Duodenal mucosa (tissue), 2 donors: Measurements from ENCODE around the gene POLR3A.

Source experiments
- H3K27ac ChIP-seq: one replicate; pipeline ENCODE4 v1.7.0; 2013; ENCODE audit warnings: low read depth, low read length
- H3K27me3 ChIP-seq, 2 donors: one replicate each; pipeline ENCODE4 v1.7.0; 2013; ENCODE audit warnings: low read length in 2 of 2, control low read depth in 1 of 2; ENCODE audit not compliant: insufficient read depth in 2 of 2, control insufficient read depth in 1 of 2
- H3K36me3 ChIP-seq, 2 donors: one replicate each; pipeline ENCODE4 v1.7.0; 2013; ENCODE audit warnings: low read length in 2 of 2, control low read depth in 1 of 2; ENCODE audit not compliant: insufficient read depth in 2 of 2, control insufficient read depth in 1 of 2
- H3K4me1 ChIP-seq, 2 donors: one replicate each; pipeline ENCODE4 v1.7.0; 2013; ENCODE audit warnings: low read length in 2 of 2, control low read depth in 1 of 2; ENCODE audit not compliant: insufficient read depth in 2 of 2, control insufficient read depth in 1 of 2
- H3K4me3 ChIP-seq, 2 donors: one replicate each; pipeline ENCODE4 v1.7.0; 2013; ENCODE audit warnings: low read length in 2 of 2, low read depth in 1 of 2
- H3K9ac ChIP-seq, 2 donors: one replicate each; pipeline ENCODE4 v1.7.0; 2013; ENCODE audit warnings: low read length in 2 of 2, low read depth in 1 of 2
- H3K9me3 ChIP-seq, 2 donors: one replicate each; pipeline ENCODE4 v1.7.0; 2013; ENCODE audit warnings: low read length in 2 of 2, control low read depth in 1 of 2; ENCODE audit not compliant: control insufficient read depth in 1 of 2

Gene POLR3A

DNA sequence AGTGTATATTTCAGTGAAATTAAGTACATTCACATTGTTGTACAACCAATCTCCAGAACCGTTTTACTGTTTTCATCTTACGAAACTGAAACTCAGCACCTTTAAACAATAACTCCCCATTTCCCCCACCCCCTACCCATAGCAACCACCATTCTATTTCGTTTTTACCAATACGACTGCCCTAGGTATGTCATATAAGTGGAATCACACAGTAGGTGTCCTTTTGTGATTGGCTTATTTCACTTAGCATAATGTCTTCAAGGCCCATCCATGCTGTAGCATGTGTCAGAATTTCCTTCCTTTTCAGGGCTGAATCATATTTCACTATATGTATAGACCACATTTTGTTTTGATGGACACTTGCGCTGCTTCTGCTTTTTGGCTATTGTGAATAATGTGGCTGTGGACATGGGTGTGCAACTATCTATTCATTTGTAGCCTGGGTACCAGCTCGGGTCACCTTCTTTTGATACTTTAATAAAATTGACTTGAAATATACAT, 68.4 kb downstream of the POLR3A start:
- Histone ChIP-seq H3K9ac (no peak overlapping the region), H3K27me3 (no peaks in the 10 kb centered on the region), H3K4me3 (no peak overlapping the region), H3K27ac (no peak overlapping the region), H3K4me1 (no peaks in the 10 kb centered on the region), H3K36me3 (no peaks in the 10 kb centered on the region), H3K9me3 (peaks cover 0 to 4% of the 10 kb centered on the region in 2 donors)

DNA sequence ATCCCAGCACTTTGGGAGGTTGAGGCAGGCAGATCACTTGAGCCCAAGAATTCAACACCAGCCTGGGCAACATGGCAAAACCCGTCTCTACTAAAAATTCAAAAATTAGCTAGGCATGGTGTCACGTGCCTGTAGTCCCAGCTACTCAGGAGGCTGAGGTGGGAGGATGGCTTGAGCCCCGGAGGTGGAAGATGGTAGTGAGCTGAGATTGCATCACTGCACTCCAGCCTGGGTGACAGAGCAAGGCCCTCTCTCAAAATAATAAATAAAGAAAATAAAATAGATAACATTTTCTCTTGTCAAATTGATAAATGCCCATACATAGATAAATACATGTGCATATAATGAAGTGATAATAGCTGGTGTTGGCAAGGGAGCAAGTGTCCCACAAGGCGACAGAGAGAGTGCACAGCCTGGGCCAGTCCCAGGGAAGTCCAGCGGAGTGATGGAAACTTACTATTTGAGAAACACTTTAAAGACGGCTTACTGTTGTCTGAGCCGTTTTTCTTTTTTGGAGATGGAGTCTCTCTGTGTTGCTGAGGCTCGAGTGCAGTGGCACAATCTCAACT, 69.3 kb downstream of the POLR3A start:
- no peaks in the 10 kb centered on the region for H3K27me3 ChIP-seq
- no peaks in the 10 kb centered on the region for H3K36me3 ChIP-seq
- no peak overlapping the region for H3K4me3 ChIP-seq
- peaks cover 0 to 4% of the 10 kb centered on the region in 2 donors for H3K9me3 ChIP-seq
- no peak overlapping the region for H3K27ac ChIP-seq
- H3K4me1 ChIP-seq: no peaks in the 10 kb centered on the region
- H3K9ac ChIP-seq: no peak overlapping the region

DNA sequence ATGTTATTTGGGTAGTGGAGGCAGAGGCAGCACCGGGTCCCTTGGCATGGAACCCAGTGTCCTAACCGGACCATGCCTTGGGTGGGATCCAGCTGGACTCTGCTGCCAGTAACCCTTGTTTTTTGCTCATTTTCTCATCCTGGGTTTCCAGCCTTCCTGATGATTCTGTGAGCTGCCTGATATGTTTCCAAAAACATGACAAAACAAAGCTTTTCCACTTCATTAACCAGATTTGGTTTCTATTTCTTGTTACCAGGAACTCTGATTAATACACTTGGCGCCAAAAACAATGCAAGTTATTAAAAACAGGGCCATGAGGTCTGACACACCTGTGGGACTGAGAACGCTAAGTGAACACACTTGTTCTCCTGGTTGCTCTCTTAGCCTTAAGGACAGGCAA, 69.9 kb downstream of the POLR3A start:
- no peak overlapping the region for H3K27ac ChIP-seq
- no peak overlapping the region for H3K9ac ChIP-seq
- H3K27me3 ChIP-seq: no peaks in the 10 kb centered on the region
- H3K4me1 ChIP-seq: no peaks in the 10 kb centered on the region
- H3K9me3 ChIP-seq: peaks cover 0 to 4% of the 10 kb centered on the region in 2 donors
- H3K36me3 ChIP-seq: no peaks in the 10 kb centered on the region
- H3K4me3 ChIP-seq: no peak overlapping the region

DNA sequence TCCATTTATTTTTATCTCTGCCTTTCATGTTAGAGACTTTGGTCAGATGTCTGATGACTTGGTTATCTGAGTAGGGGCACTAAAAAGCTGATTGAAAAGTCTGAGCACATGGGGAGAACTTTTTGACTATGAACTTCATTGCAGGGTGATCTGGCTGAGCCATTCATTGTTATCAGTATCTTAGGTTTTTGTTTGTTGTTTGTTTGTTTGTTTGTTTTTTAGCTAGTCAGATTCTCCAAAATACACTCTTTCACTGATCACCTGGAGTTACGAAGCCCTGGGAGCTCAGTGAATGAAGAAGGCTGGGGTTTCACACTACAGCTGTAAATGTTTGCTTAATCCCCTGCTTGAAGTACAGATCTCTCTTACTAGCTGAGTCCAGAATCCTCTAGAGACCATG, 74.2 kb downstream of the POLR3A start:
- no peak overlapping the region for H3K9ac ChIP-seq
- no peaks in the 10 kb centered on the region for H3K27me3 ChIP-seq
- H3K27ac ChIP-seq: no peak overlapping the region
- H3K4me3 ChIP-seq: no peak overlapping the region
- H3K9me3 ChIP-seq: peaks cover 0 to 6% of the 10 kb centered on the region in 2 donors
- H3K4me1 ChIP-seq: no peaks in the 10 kb centered on the region
- H3K36me3 ChIP-seq: no peaks in the 10 kb centered on the region

DNA sequence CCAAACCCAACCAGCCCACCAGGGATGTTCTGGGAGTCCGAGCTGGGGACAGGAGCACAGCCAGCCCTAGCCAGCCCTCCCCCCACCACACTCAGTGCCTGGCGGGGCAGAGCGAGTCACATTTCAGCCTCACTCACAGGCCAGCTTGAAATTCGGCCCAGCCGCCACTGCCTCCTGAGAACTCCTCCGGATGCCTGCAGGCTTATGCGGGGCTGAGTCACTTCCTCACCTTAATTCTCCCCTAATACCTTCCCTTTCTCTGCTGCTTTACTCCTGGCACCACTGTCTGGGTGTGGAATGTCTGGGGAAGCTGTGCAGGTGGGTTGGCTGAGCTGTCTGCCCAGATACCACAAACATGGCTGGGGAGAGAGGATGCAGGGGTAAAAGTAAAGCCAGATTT, 80.1 kb downstream of the POLR3A start:
- H3K4me3 ChIP-seq: no peak overlapping the region
- H3K27me3 ChIP-seq: no peaks in the 10 kb centered on the region
- no peak overlapping the region for H3K27ac ChIP-seq
- H3K9ac ChIP-seq: no peak overlapping the region
- H3K9me3 ChIP-seq: peaks cover 0 to 6% of the 10 kb centered on the region in 2 donors
- no peaks in the 10 kb centered on the region for H3K36me3 ChIP-seq
- no peaks in the 10 kb centered on the region for H3K4me1 ChIP-seq

DNA sequence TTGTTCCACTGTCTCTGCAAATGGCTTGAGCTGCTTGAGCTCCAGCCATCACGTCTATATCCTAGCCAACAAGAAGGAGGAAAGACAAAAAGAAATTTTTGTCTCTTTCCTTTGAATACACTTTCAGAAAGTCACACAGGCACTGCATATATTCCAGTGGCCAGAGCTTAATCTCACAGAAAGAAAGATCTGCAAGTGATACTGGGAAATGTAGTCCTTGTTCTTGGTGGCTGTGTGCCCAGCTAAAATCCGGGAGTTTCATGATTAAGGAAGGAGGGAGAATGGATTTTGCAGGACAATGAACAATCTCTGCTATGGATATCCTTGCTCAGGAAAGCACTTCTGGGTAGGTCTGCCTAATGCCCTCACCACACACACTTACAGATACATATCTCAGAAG, 83.2 kb downstream of the POLR3A start:
- Histone ChIP-seq H3K36me3 (no peaks in the 10 kb centered on the region), H3K4me3 (no peak overlapping the region), H3K9ac (no peak overlapping the region), H3K27ac (no peak overlapping the region), H3K27me3 (no peaks in the 10 kb centered on the region), H3K9me3 (no peaks in the 10 kb centered on the region), H3K4me1 (no peaks in the 10 kb centered on the region)

DNA sequence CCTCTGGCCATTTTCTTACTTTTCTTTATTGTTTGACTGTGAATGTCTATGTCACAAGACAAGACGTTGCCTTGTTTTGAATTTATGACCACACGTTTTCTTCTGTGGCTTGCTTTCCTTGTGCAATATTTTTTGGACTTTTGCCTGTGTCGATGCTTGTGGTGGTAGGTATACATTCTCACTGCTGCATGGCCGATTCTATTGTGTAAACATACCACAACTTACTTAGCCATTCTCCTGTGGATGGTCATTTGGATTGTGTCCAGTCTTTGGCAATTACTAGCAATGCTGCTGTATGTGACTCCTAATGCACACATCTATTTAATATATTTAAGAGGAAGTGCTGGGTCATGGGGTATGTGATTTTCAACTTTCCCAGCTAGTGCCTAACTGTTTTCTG, 84.8 kb downstream of the POLR3A start:
- Histone ChIP-seq H3K4me3 (no peak overlapping the region), H3K9ac (no peak overlapping the region), H3K27ac (no peak overlapping the region), H3K9me3 (no peaks in the 10 kb centered on the region), H3K4me1 (no peaks in the 10 kb centered on the region), H3K27me3 (no peaks in the 10 kb centered on the region), H3K36me3 (no peaks in the 10 kb centered on the region)

DNA sequence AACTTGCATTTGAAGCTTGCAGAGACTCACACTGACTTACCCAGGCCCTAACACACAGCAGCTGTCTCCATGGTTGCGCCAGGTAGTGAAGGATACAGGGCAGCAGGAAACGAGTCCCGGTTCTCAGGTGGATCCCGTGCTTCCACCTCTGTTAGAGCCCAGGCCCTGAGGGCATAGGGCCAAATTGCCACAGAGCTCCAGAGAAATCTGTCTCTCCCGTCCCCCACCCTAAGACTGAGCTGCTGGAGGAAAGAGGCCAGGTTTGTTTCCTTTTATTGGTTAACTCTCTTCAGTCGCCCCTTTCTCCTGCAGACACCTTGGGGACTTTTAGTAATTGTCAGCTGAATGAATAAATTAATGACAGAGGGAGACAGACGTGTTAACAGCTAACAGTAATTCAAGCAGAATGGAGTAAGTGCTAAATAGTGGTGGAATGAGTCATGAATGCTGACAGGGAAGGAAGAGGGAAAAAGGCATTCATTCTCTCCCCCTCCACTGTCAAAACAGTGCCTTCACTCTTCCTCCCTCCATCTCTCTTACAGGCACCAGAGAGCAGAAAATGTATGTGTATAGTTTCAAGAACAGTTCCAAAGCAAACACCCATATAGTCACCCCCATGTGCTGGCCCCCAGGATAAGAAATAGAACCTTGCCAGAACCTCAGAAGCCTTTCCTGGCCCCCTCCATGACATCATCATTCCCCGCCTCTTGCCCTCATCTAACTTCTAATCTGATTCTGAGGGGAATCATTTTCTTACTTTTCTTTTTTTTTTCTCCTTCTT, 86.0 kb downstream of the POLR3A start:
- no peak overlapping the region for H3K4me3 ChIP-seq
- H3K9ac ChIP-seq: no peak overlapping the region
- H3K36me3 ChIP-seq: no peaks in the 10 kb centered on the region
- H3K27ac ChIP-seq: no peak overlapping the region
- no peaks in the 10 kb centered on the region for H3K27me3 ChIP-seq
- H3K4me1 ChIP-seq: no peaks in the 10 kb centered on the region
- H3K9me3 ChIP-seq: no peaks in the 10 kb centered on the region

DNA sequence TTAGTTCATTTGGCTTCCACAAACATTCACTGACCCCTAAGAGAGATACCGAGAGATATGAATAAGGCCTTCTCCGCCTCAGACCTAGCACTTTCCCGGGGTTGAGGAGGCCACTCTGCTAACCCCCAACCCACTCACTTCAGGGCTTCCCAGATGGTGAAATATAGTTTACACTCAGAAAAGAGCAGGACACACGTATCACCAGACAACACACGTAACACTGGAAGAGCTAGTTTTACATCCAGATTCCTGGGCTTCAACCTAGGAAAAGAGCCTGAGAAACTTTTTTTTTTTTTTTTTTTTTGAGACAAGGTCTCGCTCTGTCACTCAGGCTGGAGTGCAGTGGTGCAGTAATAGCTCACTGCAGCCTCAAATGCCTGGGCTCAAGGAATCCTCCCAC, 87.5 kb downstream of the POLR3A start:
- no peaks in the 10 kb centered on the region for H3K27me3 ChIP-seq
- H3K9me3 ChIP-seq: no peaks in the 10 kb centered on the region
- H3K27ac ChIP-seq: no peak overlapping the region
- H3K9ac ChIP-seq: no peak overlapping the region
- no peaks in the 10 kb centered on the region for H3K4me1 ChIP-seq
- H3K4me3 ChIP-seq: no peak overlapping the region
- H3K36me3 ChIP-seq: no peaks in the 10 kb centered on the region

DNA sequence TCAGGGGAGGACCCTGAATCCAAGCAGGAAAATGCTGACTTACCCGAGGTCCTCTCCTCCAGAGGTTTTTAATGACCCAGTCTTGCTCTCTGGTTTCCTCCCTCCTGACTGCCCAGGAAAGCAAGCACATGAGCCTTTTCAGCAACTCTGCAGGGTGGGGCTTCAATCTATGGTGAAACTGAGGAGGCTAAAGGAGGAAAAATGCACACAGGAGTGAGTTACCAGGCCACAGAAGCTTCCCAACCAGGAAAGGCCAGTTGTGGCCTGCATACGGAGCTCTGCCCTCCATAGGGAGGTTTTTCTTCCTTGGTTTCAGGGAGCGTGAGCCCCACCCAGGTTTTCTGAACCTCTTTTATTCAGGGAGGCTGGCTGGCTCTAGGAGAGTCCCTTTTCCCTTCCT, 88.7 kb downstream of the POLR3A start:
- Histone ChIP-seq H3K9me3 (no peaks in the 10 kb centered on the region), H3K9ac (no peak overlapping the region), H3K27ac (no peak overlapping the region)

More for the DNA sequence above, 88.7 kb downstream of the POLR3A start:
- Histone ChIP-seq H3K4me3 (no peak overlapping the region), H3K27me3 (no peaks in the 10 kb centered on the region), H3K4me1 (no peaks in the 10 kb centered on the region), H3K36me3 (no peaks in the 10 kb centered on the region)
